Measurements from ENCODE around the gene ST3GAL5.
"Not testable (repeated sequence)": the region's sequence is repeated elsewhere in the genome, so short reads cannot be mapped to it uniquely, and the experiment has no call there.

Gene ST3GAL5

GRCh38 chr2:85830645-85831044 lies 58.1 kb downstream of the ST3GAL5 start:
- no peak for FAIRE-seq

GRCh38 chr2:85829394-85829793 lies 59.4 kb downstream of the ST3GAL5 start:
- not testable (repeated sequence) for FAIRE-seq

- no peak for FAIRE-seq
Observed at GRCh38 chr2:85828725-85829124, 60.1 kb downstream of the ST3GAL5 start.

GRCh38 chr2:85827879-85828569 lies 60.8 kb downstream of the ST3GAL5 start:
- FAIRE-seq: no peak

GRCh38 chr2:85826990-85827878 lies 61.6 kb downstream of the ST3GAL5 start:
- no peak for FAIRE-seq

- FAIRE-seq: no peak
Observed at GRCh38 chr2:85823951-85824350, 64.8 kb downstream of the ST3GAL5 start.

- FAIRE-seq: no peak
Observed at GRCh38 chr2:85822766-85823165, 66.0 kb downstream of the ST3GAL5 start.

GRCh38 chr2:85819811-85820510 lies 68.8 kb downstream of the ST3GAL5 start:
- FAIRE-seq: no peak

- no peak for FAIRE-seq
Observed at GRCh38 chr2:85814802-85815550, 73.8 kb downstream of the ST3GAL5 start.

- FAIRE-seq: no peak
Observed at GRCh38 chr2:85813982-85814801, 74.6 kb downstream of the ST3GAL5 start.

- no peak for FAIRE-seq
Observed at GRCh38 chr2:85813211-85813981, 75.4 kb downstream of the ST3GAL5 start.

- FAIRE-seq: no peak
Observed at GRCh38 chr2:85812094-85812735, 76.6 kb downstream of the ST3GAL5 start.

- no peak for FAIRE-seq
Observed at GRCh38 chr2:85811180-85812093, 77.4 kb downstream of the ST3GAL5 start.

GRCh38 chr2:85810371-85811179 lies 78.2 kb downstream of the ST3GAL5 start:
- no peak for FAIRE-seq

GRCh38 chr2:85807756-85808155 lies 81.0 kb downstream of the ST3GAL5 start:
- FAIRE-seq: no peak

- FAIRE-seq: no peak
Observed at GRCh38 chr2:85806358-85807118, 82.3 kb downstream of the ST3GAL5 start.

- FAIRE-seq: no peak
Observed at GRCh38 chr2:85804583-85804982, 84.2 kb downstream of the ST3GAL5 start.

All from colon (tissue), 2 donors.